ENCODE measurements around the gene ADAMTS8.

GRCh38 chr11:130421697-130422096 is 6.7 kb downstream of the ADAMTS8 start:
- TF ChIP-seq, protein P1, sequence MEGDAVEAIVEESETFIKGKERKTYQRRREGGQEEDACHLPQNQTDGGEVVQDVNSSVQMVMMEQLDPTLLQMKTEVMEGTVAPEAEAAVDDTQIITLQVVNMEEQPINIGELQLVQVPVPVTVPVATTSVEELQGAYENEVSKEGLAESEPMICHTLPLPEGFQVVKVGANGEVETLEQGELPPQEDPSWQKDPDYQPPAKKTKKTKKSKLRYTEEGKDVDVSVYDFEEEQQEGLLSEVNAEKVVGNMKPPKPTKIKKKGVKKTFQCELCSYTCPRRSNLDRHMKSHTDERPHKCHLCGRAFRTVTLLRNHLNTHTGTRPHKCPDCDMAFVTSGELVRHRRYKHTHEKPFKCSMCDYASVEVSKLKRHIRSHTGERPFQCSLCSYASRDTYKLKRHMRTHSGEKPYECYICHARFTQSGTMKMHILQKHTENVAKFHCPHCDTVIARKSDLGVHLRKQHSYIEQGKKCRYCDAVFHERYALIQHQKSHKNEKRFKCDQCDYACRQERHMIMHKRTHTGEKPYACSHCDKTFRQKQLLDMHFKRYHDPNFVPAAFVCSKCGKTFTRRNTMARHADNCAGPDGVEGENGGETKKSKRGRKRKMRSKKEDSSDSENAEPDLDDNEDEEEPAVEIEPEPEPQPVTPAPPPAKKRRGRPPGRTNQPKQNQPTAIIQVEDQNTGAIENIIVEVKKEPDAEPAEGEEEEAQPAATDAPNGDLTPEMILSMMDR (IDR thresholded peaks at IDR 0.05): no peak
- no peak for TF ChIP-seq POLR2A (IDR thresholded peaks at IDR 0.05)
